Mesenteric fat pad (tissue), 1 donor: ENCODE measurements around the gene OPN4. TPM values are rescaled to one million over a fixed set of nuclear protein-coding genes. Genes with fewer than 3 reads are reported as not detected.

Experiments used
- DNase-seq: peaks from one replicate; pipeline ENCODE4 v3.0.0-alpha.2; 2020; ENCODE audit warnings: low spot score
- total RNA-seq: library from RNA; stranded (reverse); fragmentation: NEBNext Ultra II Directional; extraction: Animal tissue kit (Norgen Biotek cat#: 25700); gene quantifications from one replicate; pipeline ENCODE4 v1.2.1, GENCODE V29; 2021
- donor health status: DM: yes; HTN: yes; CAD: no.

Gene OPN4
- total RNA-seq, 1 donor from 2014 or later: not detected

DNA sequence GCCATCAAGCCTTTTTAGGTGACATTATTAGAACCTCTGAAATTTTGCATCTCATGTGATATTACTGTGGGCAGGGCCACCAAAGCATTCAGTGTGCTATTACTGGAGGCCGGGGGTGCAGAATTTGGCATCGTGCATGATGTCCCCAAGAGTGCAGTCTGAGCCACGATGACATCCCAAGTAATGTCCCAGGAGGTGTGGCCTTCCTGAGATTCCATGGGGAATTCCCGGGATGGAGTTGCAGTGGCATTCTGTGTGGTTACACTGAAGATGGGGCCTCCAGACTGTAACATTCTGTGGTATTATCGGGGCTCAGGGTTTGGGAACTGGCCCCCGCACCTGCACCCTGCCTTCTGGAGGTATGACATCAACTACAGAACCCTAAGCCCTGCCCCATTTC, 23.0 kb downstream of the OPN4 start:
- DNase-seq: no peak

DNA sequence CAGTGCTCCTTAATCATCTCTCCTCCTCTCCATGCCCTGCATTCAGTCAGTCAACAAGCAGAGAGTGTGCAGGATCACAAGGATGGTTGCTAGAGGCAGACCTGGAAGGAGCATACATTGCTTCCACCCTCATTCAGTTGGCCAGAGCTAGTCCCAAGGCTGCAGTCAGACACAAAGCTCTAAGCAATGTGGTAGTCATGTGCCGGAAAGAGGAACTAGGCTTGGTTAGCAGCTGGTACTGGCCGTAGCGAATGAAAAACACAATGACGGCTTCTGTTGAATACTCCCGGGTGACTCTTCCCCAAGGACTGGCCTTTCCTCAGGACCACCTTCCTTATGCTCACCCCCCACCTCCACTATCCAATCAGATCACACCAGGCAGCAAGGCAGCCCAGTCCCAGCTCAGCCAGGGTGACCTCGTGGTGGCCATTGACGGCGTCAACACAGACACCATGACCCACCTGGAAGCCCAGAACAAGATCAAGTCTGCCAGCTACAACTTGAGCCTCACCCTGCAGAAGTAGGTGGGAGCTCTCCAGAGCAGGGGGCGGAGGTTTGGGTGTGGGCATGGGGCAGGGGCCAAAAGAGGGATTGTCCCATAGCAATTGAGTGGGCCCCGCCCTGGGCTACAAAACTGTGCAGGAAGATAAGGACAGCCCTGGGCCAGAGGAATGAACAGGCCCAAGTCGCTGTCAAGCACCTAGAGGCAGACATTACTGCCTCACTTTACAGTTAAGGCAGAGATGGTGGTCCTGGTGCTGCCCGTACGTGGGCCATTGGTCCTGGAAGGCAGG, 24.8 kb downstream of the OPN4 start:
- no peak for DNase-seq

DNA sequence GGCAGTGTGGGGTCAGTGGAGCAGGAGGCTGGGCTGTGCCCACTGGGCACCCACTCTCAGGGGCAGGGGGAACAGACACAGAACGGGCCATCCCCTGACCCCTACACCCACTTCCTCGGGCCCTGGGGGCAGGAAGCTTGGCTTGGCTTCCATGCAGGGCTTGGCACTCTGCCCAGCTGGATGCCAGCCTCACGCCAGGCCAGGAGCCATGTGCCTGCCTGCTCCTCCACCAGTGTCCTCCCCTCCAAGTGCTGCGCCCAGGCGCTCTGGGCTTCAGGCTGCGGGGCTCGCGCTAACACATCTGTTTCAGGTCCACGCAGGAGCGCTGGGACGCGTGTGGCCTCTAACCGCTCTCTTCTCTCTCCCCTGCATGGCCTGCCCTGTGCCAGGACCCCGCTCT, 26.7 kb downstream of the OPN4 start:
- no peak for DNase-seq

GRCh38 chr10:86681722-86682386, 27.5 kb downstream of the OPN4 start:
- DNase-seq: no peak

DNA sequence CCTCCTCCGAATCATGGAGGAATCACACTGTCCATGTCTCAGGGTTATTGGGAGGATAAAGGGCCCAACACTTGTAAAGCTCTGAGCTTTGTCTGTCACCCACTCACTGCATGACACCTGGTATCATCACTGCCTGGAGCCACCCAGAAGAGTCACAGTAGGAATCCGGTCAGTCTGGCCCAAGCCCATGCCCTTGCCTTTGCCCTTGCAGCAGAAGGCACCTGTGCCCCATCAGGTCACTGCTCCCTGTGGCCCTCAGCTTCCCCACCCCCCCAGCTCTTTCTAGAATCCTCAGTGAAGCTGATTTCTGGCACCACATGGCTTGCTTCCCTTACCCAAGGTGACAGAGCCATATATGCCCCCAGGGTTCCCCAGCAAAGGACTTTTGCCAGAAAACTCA, 28.3 kb downstream of the OPN4 start:
- DNase-seq: no peak

- DNase-seq: no peak
Observed at GRCh38 chr10:86684331-86685097, 30.2 kb downstream of the OPN4 start.

- DNase-seq: no peak
Observed at GRCh38 chr10:86685416-86685815, 31.1 kb downstream of the OPN4 start.

DNA sequence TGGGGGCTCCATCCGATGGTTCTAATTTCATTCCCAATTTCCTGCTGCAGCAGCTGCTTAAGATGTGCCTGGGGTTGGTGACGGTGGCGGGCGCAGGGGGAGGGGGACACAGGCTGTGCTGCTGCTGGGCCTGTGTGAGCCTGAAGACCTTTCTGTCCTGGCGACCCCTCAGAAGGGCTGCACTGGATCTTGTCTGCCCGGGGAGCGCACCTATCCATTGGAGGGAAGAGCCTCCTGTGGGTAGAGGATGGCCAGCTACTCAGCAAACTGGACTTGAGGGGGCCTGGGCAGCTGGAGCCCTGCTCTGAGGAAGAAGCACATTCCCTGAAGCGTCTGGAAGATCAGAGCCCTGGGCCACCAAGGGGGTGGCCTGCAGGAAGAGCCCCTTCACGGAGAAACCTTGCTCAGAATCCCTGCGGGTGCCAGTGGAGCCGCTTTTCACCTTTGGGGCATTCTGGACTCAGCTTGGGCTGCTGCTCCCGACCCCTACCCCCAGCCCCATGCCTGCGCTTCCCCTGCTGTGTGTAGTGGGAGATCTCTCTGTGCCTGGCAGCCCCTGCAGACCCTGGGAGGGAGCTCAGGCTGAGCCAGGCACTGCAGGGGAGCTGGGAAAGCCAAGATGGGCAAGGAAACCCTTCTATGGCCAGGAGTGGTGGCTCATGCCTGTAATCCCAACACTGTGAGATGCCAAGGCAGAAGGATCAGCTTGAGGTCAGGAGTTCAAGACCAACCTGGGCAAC, 31.7 kb downstream of the OPN4 start:
- no peak for DNase-seq

DNA sequence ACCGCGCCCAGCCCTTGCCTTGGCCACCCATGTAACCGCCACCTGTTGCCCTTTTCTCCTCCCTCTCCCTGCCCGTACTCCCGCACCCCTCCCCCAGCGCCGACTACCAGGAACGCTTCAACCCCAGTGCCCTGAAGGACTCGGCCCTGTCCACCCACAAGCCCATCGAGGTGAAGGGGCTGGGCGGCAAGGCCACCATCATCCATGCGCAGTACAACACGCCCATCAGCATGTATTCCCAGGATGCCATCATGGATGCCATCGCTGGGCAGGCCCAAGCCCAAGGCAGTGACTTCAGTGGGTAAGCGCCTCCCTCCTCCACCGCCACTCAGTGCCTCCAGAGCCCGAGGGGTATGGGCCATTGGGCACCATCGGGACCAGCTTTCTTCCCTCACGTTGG, 32.6 kb downstream of the OPN4 start:
- no peak for DNase-seq

DNA sequence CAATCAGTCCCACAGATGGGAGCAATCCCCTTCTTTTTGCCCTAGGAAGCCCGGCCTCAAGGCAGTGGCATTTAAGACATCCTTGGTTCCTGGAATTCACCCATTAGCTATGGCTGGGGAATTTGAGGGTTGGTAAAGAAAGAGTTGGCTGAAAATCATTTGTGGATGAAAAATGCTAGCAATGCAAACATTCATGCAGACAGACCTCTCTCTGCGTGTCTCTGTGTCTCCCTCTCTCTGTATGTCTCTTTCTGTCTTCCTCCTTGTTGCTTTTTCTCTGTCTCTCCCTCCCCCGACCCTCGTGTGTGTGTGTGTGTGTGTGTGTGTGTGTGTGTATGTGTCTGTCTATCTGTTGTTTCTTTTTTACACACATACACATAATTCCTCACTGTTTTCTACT, 33.4 kb downstream of the OPN4 start:
- DNase-seq: no peak

- DNase-seq: no peak
Observed at GRCh38 chr10:86688398-86688921, 34.1 kb downstream of the OPN4 start.

GRCh38 chr10:86689146-86689545, 34.8 kb downstream of the OPN4 start:
- DNase-seq: no peak

DNA sequence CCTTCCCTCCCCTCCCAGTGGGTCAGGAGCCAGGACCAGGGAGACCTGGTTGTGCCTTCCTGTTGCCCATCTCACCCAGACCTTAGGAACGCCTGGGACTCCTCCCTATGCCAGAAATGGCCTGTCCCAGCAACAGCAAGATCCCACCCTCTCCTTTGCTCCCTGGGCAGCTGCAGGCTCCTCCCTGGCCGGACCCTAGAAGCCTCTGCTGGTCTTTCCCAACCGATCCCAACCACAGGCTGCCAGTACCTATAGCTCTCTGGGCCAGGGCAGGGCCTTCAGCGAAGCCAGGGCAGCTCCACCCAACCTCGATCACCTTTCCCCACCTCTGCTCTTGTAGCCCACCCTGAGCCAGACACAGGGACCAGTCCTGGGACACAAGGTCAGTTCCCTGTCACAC, 35.9 kb downstream of the OPN4 start:
- no peak for DNase-seq

DNA sequence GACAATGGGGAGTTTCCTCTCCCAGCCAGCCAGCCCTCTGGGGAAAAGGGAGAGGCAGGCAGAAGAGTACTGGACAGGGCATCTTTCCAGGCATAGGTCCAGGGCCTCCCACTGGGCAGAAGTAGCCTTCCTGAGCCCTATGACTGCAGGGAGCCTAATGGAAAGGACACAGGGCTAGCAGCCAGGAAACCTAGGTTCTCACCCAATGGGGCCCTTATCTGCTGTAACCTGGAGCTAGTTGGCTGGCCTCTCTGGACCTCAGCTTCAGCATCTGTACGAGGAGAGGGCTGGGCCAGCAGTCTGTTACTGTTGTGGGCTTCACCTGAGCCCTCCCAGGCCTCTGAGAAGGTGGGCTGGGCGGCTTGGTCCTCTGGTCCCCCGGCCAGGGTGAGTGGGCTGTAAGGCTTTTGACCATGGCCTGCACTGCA, 36.3 kb downstream of the OPN4 start:
- no peak for DNase-seq

- no peak for DNase-seq
Observed at GRCh38 chr10:86691333-86692022, 37.1 kb downstream of the OPN4 start.

- DNase-seq: no peak
Observed at GRCh38 chr10:86692023-86692514, 37.7 kb downstream of the OPN4 start.

GRCh38 chr10:86692664-86693063, 38.3 kb downstream of the OPN4 start:
- DNase-seq: no peak

DNA sequence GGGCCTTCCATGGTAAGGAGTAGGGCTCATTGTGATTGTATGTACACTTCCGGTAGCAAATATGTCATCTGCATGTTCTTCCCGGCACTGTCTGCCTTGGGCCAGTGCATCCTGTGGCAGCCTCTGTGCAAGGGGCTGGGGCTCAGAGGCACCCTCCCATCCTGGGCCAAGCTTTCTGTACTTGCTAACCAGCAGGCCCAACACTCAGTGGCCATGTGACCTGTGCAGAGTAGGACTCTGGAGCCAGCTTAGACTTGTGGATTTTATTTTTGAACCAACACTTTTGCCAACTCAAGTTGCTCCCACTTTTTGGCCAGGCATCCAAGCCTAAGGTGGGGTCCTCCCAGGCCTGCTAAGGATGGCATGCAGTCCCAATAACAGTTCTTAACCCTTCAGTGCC, 38.9 kb downstream of the OPN4 start:
- DNase-seq: no peak

GRCh38 chr10:86693721-86694369, 39.5 kb downstream of the OPN4 start:
- DNase-seq: no peak
